GM12875 (cell line): ENCODE results near the gene CAPN8.

Experiments
- H3K4me3 ChIP-seq: one replicate; pipeline ENCODE4 v1.5.1; 2011; ENCODE audit warnings: low read depth, low read length, control low read depth
- TF ChIP-seq, protein P1 (sequence below): IDR thresholded peaks from 2 replicates; pipeline ENCODE4 v1.5.1; 2011; ENCODE audit warnings: low read depth, mild to moderate bottlenecking, control low read depth, inconsistent platforms, low read length, moderate library complexity, borderline replicate concordance; ENCODE audit not compliant: insufficient read depth

The CAPN8 gene

DNA sequence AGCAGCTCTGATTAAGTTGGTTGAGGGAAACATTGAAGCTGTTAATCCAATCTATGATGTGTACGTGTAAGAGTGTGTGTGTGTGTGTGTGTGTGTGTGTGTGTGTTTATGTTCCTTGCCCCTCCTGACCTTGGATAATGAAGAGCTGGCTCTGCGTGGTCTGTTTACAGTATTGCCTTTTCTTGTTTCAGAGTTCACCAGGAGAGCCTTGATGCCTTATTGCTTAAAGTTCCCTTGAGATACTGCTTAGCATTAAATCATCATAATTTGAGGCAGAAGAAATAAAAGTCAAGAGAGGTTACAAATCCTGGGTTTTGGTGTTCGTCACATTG, 36.4 kb downstream of the CAPN8 start:
- TF ChIP-seq, protein P1, sequence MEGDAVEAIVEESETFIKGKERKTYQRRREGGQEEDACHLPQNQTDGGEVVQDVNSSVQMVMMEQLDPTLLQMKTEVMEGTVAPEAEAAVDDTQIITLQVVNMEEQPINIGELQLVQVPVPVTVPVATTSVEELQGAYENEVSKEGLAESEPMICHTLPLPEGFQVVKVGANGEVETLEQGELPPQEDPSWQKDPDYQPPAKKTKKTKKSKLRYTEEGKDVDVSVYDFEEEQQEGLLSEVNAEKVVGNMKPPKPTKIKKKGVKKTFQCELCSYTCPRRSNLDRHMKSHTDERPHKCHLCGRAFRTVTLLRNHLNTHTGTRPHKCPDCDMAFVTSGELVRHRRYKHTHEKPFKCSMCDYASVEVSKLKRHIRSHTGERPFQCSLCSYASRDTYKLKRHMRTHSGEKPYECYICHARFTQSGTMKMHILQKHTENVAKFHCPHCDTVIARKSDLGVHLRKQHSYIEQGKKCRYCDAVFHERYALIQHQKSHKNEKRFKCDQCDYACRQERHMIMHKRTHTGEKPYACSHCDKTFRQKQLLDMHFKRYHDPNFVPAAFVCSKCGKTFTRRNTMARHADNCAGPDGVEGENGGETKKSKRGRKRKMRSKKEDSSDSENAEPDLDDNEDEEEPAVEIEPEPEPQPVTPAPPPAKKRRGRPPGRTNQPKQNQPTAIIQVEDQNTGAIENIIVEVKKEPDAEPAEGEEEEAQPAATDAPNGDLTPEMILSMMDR = no peak
- H3K4me3 ChIP-seq = no peak overlapping the region

DNA sequence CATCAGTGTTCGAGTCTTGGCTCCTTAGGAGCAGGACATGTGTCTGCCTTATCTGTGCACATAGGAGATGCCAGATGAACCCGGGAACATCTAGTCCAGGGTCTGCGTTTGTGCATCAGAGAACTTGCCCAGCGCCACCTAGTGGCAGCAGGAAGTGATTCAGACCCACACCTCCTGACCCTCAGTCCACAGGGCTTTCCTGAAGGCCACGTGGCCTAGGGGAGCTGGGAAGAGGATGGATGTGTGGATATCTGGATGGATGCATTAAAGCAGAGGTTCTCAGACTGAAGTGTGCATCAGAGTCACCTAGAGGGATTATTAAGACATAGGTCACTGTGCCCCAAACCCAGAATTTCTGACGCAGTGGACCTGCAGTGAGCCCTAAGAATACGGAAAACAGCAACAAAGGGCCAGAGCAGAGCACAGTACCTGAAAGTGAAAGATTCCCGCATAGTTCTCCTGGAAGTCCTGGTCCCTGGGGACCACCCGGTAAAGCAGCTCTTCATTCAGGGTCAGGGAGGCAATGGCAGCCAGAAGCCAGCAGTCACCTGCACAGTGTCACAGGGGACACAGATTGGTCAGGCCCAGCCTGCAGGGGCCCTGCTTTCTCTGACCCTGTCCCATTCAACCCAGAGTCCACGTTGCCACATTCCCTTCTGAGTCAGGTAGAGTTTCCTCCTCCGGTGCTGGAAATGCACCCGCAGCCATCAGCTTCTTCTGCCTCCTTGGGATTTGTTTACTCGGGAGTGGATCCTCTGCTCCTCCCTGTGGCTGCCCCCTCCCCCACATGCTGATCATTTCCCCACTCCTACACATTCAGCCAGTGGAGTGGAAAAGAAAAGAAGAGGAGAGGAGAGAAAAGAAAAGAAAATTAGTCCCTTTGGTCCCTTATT, 37.0 kb downstream of the CAPN8 start:
- TF ChIP-seq, protein P1 = peak; percentile 83
- H3K4me3 ChIP-seq = no peak overlapping the region

DNA sequence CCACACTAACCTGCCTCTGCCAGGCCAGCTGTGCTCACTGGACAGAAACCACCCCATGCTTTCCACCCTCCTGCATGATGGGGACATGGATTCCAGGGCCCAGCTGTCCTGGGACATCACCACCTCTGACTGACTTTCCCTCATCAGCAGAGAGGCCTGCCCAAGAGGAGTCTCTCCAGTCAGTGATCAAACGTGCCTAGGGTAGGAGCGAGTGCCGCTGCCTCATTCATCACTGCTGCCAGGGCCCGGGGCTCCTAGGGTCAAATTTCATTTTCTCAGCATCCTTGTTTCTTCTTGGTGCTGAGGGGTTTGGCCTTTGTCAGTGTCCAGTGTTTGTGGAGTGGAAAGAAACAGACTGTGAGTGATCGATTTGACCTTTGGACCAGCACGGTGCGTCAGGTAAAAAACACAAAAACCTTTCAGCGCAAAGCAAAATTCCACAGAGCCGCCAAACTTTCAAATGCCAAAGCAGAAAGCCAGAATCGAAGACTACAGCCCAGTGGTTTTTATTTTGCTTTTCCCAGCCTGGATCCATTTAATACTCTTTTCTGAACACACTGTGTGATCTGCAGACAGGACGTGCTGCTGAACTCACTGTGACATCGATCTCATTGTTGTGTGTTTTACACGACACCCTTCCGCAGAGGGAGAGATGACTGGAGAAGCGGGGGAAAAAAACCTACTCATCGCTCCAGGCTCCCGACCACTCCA, 43.2 kb downstream of the CAPN8 start:
- H3K4me3 ChIP-seq = no peak overlapping the region
- TF ChIP-seq, protein P1 = no peak

DNA sequence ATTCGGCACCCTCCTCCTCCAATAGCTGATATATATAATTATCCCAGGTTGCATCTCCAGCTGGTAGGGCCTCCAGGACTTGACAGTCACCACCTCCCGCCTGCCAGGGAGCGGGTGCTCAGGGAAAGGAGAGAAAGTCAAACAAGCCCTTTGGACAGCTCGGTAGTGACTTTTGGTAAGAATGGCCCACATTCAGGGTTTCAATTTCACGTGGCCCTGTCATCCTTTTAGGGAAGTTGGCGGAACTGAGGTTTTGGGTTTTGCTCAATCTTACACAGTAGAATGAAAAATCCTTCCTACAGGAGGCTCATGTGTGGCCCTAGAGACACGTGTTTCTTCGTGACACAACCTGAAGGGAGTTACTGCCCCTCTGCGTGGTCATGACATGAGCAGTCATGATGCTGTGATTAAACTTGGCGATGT, 44.2 kb downstream of the CAPN8 start:
- TF ChIP-seq, protein P1 = no peak
- no peak overlapping the region for H3K4me3 ChIP-seq

GRCh38 chr1:223620297-223620897, 45.1 kb downstream of the CAPN8 start:
- H3K4me3 ChIP-seq = no peak overlapping the region
- TF ChIP-seq, protein P1 = no peak

DNA sequence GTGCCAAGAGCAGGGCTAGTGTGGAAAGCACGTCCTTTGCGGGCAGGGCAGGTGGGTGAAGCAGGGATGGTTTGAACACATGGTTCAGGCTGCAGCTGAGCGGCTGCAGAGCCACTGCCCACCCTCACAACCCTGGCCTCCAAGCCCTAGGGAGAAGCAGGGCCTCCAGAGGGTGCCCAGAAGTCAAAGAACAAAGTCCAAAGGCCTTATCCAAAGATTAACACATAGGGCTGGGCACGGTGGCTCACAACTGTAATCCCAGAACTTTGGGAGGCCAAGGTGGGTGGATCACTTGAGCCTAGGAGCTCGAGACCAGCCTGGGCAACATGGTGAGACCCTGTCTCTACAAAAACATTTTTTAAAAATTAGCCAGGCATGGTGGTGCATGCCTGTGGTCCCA, 46.8 kb downstream of the CAPN8 start:
- TF ChIP-seq, protein P1 = no peak
- H3K4me3 ChIP-seq = no peak overlapping the region
